Right atrium auricular region (tissue), 2 donors: ENCODE data around the gene ANKRD18A. TPM values are rescaled to one million over a fixed set of nuclear protein-coding genes. Genes with fewer than 3 reads are reported as not detected.

Experiments used
- DNase-seq: peaks from one replicate; pipeline ENCODE4 v3.0.0-alpha.2; 2019; ENCODE audit warnings: low spot score
- H3K27ac ChIP-seq, 2 donors: fragments of 200-600 bp; sonication (generic); 1 replicate in 1 of 2; 2 replicates in 1 of 2; pipeline ENCODE4 v1.5.1; 2016 to 2019
- H3K27me3 ChIP-seq, 2 donors: fragments of 200-600 bp; sonication (generic); one replicate each; pipeline versions ENCODE4 v1.5.1 to v1.6.0; 2017 to 2019
- H3K36me3 ChIP-seq: fragments of 200-600 bp; sonication (generic); one replicate; pipeline ENCODE4 v1.5.1; 2016
- H3K4me1 ChIP-seq, 2 donors: fragments of 200-600 bp; sonication (generic); one replicate each; pipeline versions ENCODE4 v1.5.1 to v1.6.0; 2017 to 2019
- H3K4me3 ChIP-seq, 2 donors: fragments of 200-600 bp; sonication (generic); 1 replicate in 1 of 2; 2 replicates in 1 of 2; pipeline ENCODE4 v1.5.1; 2017 to 2019; ENCODE audit warnings: mild to moderate bottlenecking in 1 of 2, moderate library complexity in 1 of 2
- H3K9me3 ChIP-seq, 2 donors: fragments of 200-600 bp; sonication (generic); one replicate each; pipeline ENCODE4 v1.5.1; 2019
- total RNA-seq, 2 donors: library from RNA; depleted of rRNA; stranded (reverse); fragments of >200 nt; gene quantifications; one replicate each; pipeline ENCODE4 v1.1.0, GENCODE V29; 2016
- TF ChIP-seq, protein P1 (sequence below), 2 donors: fragments of 200-600 bp; sonication (generic); IDR thresholded peaks; one replicate each; pipeline ENCODE4 v1.5.1; 2019; ENCODE audit warnings: antibody characterized with exemption in 2 of 2

ANKRD18A gene
- total RNA-seq, 2 donors from 2014 or later, result 1.3 to 2.2 TPM

DNA sequence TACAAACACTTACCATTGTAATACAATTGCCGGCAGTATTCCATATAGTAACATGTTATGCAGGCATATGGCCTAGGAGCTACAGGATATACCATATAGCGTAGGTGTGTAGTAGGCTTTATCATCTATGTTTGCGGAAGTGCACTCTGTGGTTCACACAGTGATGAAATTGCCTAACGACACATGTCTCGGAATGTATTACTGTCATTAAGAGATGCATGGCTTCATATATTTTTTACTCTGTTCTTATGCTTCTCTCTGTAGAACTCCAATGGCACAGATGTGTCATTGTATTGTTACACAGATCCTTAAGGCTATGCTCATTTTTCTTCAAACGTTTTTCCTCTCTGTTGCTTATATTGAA is 19.2 kb upstream of the ANKRD18A start:
- H3K9me3 ChIP-seq, result no peaks in the 10 kb centered on the region
- H3K27me3 ChIP-seq, result no peaks in the 10 kb centered on the region
- H3K4me3 ChIP-seq, result no peak overlapping the region
- no peak for DNase-seq
- H3K36me3 ChIP-seq, result no peaks in the 10 kb centered on the region
- no peaks in the 10 kb centered on the region for H3K4me1 ChIP-seq
- no peak overlapping the region for H3K27ac ChIP-seq
- TF ChIP-seq, protein P1, sequence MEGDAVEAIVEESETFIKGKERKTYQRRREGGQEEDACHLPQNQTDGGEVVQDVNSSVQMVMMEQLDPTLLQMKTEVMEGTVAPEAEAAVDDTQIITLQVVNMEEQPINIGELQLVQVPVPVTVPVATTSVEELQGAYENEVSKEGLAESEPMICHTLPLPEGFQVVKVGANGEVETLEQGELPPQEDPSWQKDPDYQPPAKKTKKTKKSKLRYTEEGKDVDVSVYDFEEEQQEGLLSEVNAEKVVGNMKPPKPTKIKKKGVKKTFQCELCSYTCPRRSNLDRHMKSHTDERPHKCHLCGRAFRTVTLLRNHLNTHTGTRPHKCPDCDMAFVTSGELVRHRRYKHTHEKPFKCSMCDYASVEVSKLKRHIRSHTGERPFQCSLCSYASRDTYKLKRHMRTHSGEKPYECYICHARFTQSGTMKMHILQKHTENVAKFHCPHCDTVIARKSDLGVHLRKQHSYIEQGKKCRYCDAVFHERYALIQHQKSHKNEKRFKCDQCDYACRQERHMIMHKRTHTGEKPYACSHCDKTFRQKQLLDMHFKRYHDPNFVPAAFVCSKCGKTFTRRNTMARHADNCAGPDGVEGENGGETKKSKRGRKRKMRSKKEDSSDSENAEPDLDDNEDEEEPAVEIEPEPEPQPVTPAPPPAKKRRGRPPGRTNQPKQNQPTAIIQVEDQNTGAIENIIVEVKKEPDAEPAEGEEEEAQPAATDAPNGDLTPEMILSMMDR (IDR thresholded peaks at IDR 0.05), result no peak

DNA sequence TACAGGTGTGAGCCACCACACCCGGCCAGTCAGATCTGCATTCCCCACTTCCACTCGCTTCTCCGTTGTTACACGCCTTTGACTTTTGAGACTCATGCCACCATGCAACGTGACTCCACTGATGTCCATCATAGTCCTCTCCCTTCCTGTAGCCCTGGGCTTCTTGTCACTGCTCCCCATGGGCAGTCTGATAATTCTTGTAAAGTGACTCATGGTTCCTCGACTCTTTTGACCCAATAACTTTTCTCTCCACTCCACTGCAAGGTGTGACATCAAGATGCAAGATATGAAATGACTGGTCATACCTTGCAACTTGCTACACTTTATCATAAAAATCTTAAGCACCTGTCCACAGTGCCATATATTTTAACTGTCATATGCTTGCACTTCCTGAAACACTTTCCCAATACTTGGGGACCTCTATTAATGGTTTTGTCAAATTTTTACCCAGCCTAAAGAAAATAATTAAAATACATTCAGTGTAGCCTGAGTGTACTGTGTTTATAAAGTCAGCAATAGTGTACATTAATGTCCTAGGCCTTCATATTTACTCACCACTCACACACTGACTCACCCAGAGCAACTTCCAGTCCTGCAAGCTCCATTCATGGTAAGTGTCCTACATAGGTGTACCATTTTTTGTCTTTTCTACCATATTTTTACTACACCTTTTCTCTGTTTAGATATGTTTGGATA is 18.6 kb upstream of the ANKRD18A start:
- TF ChIP-seq, protein P1 (IDR thresholded peaks at IDR 0.05), result no peak
- Histone ChIP-seq H3K27ac (no peak overlapping the region), H3K27me3 (no peaks in the 10 kb centered on the region), H3K36me3 (no peaks in the 10 kb centered on the region), H3K4me1 (no peaks in the 10 kb centered on the region), H3K9me3 (no peaks in the 10 kb centered on the region), H3K4me3 (no peak overlapping the region)
- no peak for DNase-seq

DNA sequence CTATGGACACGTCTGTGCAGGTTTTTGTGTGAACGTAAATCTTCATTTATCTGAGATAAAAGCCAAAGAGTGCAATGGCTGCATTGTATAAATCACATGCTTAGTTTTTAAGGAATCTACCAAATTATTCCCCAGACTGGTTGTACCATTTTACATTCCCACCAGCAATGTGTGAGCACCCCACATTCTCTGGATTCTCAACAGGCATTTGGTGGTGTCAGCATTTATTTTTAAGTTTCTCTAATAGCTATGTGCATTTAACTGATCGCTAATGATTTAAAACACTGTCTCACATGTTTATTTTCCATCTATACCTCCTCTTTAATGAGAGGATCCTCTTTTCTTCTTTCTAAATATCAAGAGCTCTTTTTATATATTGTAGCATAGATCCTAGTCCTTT is 13.9 kb upstream of the ANKRD18A start:
- Histone ChIP-seq H3K27me3 (no peaks in the 10 kb centered on the region), H3K4me1 (no peaks in the 10 kb centered on the region), H3K27ac (no peak overlapping the region), H3K36me3 (no peaks in the 10 kb centered on the region), H3K9me3 (no peaks in the 10 kb centered on the region), H3K4me3 (no peak overlapping the region)
- DNase-seq, result no peak
- TF ChIP-seq, protein P1 (IDR thresholded peaks at IDR 0.05), result no peak

DNA sequence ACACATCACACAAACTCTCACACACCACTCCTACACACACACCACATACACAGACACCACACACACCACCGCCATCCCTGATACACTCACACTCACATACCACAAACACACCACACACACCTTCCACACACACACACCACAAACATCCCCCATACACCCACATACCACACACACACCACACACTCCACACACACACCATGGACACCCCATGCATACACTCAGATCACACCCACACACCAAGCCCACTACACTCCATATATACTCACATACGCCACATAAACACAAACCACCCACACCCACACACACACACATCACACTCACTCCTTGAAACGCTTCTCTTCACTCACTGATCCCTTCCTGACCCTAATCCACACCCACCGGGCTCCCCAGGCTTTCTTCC is 9.1 kb upstream of the ANKRD18A start:
- no peaks in the 10 kb centered on the region for H3K27me3 ChIP-seq
- H3K4me1 ChIP-seq, result no peaks in the 10 kb centered on the region
- TF ChIP-seq, protein P1 (IDR thresholded peaks at IDR 0.05), result no peak
- H3K36me3 ChIP-seq, result no peaks in the 10 kb centered on the region
- DNase-seq, result no peak
- peaks cover 0 to 4% of the 10 kb centered on the region in 2 donors for H3K9me3 ChIP-seq
- no peak overlapping the region for H3K4me3 ChIP-seq
- no peak overlapping the region for H3K27ac ChIP-seq

DNA sequence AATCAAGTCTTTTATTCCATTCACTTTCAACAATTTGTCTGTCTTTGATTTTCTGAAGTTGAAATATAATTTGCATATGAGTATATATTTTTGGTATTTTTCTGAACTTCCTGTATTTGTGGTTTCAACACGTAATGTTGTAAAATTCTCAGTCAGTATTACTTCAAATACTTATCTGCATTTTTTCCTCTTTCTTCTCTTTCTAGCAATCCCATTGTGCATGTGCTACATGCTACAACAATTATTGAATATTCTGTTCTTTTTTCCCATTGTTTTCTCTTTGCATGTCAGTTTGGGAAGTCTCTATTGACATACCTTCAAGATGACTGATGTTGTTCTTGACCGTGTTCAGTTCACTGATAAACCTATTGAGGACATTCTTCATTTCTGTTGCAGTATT is 5.6 kb upstream of the ANKRD18A start:
- Histone ChIP-seq H3K27me3 (peaks cover 0 to 5% of the 10 kb centered on the region in 2 donors), H3K9me3 (peaks cover 0 to 12% of the 10 kb centered on the region in 2 donors), H3K4me1 (peaks cover 0 to 16% of the 10 kb centered on the region in 2 donors), H3K4me3 (no peak overlapping the region), H3K36me3 (no peaks in the 10 kb centered on the region), H3K27ac (no peak overlapping the region)
- TF ChIP-seq, protein P1 (IDR thresholded peaks at IDR 0.05), result no peak
- DNase-seq, result no peak

DNA sequence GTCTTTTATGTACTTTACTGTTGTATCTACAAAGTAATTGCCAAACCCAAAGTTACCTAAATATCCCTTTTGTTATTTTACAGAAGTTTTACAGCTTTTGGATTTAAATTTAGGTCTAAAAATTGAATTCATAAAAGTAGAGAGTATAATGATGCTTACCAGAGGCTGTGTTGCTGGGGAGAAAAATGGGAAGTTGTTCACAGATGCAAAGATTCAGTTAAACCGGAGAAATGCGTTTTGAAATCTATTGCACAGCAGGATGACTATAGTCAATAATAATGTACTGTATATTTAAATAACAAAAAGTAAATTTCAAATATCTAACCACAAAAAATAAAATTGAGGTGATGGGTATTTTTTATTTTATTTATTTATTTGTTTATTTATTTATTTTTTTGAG is 2.6 kb upstream of the ANKRD18A start:
- Histone ChIP-seq H3K4me1 (peaks cover 0 to 29% of the 10 kb centered on the region in 2 donors), H3K9me3 (peaks cover 0 to 12% of the 10 kb centered on the region in 2 donors), H3K27me3 (peaks cover 0 to 5% of the 10 kb centered on the region in 2 donors), H3K27ac (no peak overlapping the region), H3K36me3 (no peaks in the 10 kb centered on the region), H3K4me3 (no peak overlapping the region)
- DNase-seq, result no peak
- TF ChIP-seq, protein P1 (IDR thresholded peaks at IDR 0.05), result no peak
